ENCODE data around the gene CDH4. TPM values are rescaled to one million over a fixed set of nuclear protein-coding genes. Genes with fewer than 3 reads are reported as not detected.

Gene CDH4
- total RNA-seq, 3 donors from 2014 or later (not counting 1 experiment from before 2014, with no cell fraction given), result 0.18 TPM; not detected in 2

GRCh38 chr20:61673152-61673847, 421.2 kb downstream of the CDH4 start:
- Histone ChIP-seq H3K27me3 (ENCODE audit: control insufficient read depth, insufficient read depth, low read length) (no peaks in the 10 kb centered on the region), H3K27ac (ENCODE audit: low read length) (no peak overlapping the region), H3K4me1 (ENCODE audit: control insufficient read depth, insufficient read depth, low read length) (no peaks in the 10 kb centered on the region), H3K4me3 (ENCODE audit: low read length) (no peak overlapping the region), H3K9me3 (ENCODE audit: control insufficient read depth, insufficient read depth, low read length) (peaks cover 11% of the 10 kb centered on the region), H3K36me3 (ENCODE audit: control insufficient read depth, insufficient read depth, low read length) (no peaks in the 10 kb centered on the region)
- H3K9me3 Mint-ChIP-seq, result peaks cover 6 to 12% of the 10 kb centered on the region in 2 donors
- DNase-seq, result no peak
- H3K4me1 Mint-ChIP-seq, result no peaks in the 10 kb centered on the region
- H3K36me3 Mint-ChIP-seq, result no peaks in the 10 kb centered on the region
- H3K27ac Mint-ChIP-seq, result no peak overlapping the region
- WGBS (ENCODE audit: insufficient coverage), result 85% methylated on average over 17 of the region's 17 CpGs
- no peak overlapping the region for H3K4me3 Mint-ChIP-seq
- TF ChIP-seq CTCF (IDR thresholded peaks at IDR 0.05), result no peak
- H3K27me3 Mint-ChIP-seq (ENCODE audit: low read depth in 2 of 2), result peaks cover 0 to 3% of the 10 kb centered on the region in 2 donors
- no peak for ATAC-seq
- intact Hi-C loops (cut with micrococcal nuclease), result no loop called here

- peaks cover 6 to 12% of the 10 kb centered on the region in 2 donors for H3K9me3 Mint-ChIP-seq
- no peak overlapping the region for H3K27ac ChIP-seq (ENCODE audit: low read length)
- H3K27me3 ChIP-seq (ENCODE audit: control insufficient read depth, insufficient read depth, low read length), result no peaks in the 10 kb centered on the region
- peaks cover 0 to 3% of the 10 kb centered on the region in 2 donors for H3K27me3 Mint-ChIP-seq (ENCODE audit: low read depth in 2 of 2)
- H3K4me1 ChIP-seq (ENCODE audit: control insufficient read depth, insufficient read depth, low read length), result no peaks in the 10 kb centered on the region
- no peak overlapping the region for H3K27ac Mint-ChIP-seq
- no peak for TF ChIP-seq CTCF (IDR thresholded peaks at IDR 0.05)
- DNase-seq (no peak), ATAC-seq (no peak)
- WGBS (ENCODE audit: insufficient coverage), result 85% methylated on average over 11 of the region's 11 CpGs
- H3K36me3 Mint-ChIP-seq, result no peaks in the 10 kb centered on the region
- H3K4me1 Mint-ChIP-seq, result no peaks in the 10 kb centered on the region
- no peak overlapping the region for H3K4me3 ChIP-seq (ENCODE audit: low read length)
- intact Hi-C loops (cut with micrococcal nuclease), result no loop called here
- H3K36me3 ChIP-seq (ENCODE audit: control insufficient read depth, insufficient read depth, low read length), result no peaks in the 10 kb centered on the region
- no peak overlapping the region for H3K4me3 Mint-ChIP-seq
- H3K9me3 ChIP-seq (ENCODE audit: control insufficient read depth, insufficient read depth, low read length), result peaks cover 11% of the 10 kb centered on the region
Observed at GRCh38 chr20:61674121-61674520, 422.1 kb downstream of the CDH4 start.

GRCh38 chr20:61674688-61675087, 422.6 kb downstream of the CDH4 start:
- no peak overlapping the region for H3K27ac Mint-ChIP-seq
- no peaks in the 10 kb centered on the region for H3K27me3 ChIP-seq (ENCODE audit: control insufficient read depth, insufficient read depth, low read length)
- 73% methylated on average over 3 of the region's 3 CpGs for WGBS (ENCODE audit: insufficient coverage)
- DNase-seq (no peak), ATAC-seq (no peak)
- intact Hi-C loops (cut with micrococcal nuclease), result no loop called here
- no peak overlapping the region for H3K4me3 Mint-ChIP-seq
- no peaks in the 10 kb centered on the region for H3K4me1 Mint-ChIP-seq
- H3K4me3 ChIP-seq (ENCODE audit: low read length), result no peak overlapping the region
- peaks cover 6 to 12% of the 10 kb centered on the region in 2 donors for H3K9me3 Mint-ChIP-seq
- no peaks in the 10 kb centered on the region for H3K36me3 Mint-ChIP-seq
- no peaks in the 10 kb centered on the region for H3K4me1 ChIP-seq (ENCODE audit: control insufficient read depth, insufficient read depth, low read length)
- peaks cover 0 to 3% of the 10 kb centered on the region in 2 donors for H3K27me3 Mint-ChIP-seq (ENCODE audit: low read depth in 2 of 2)
- H3K36me3 ChIP-seq (ENCODE audit: control insufficient read depth, insufficient read depth, low read length), result no peaks in the 10 kb centered on the region
- TF ChIP-seq CTCF (IDR thresholded peaks at IDR 0.05), result no peak
- peaks cover 11% of the 10 kb centered on the region for H3K9me3 ChIP-seq (ENCODE audit: control insufficient read depth, insufficient read depth, low read length)
- no peak overlapping the region for H3K27ac ChIP-seq (ENCODE audit: low read length)

GRCh38 chr20:61677928-61678327, 425.9 kb downstream of the CDH4 start:
- peaks cover 0 to 3% of the 10 kb centered on the region in 2 donors for H3K9me3 Mint-ChIP-seq
- intact Hi-C loops (cut with micrococcal nuclease), result no loop called here
- no peaks in the 10 kb centered on the region for H3K36me3 Mint-ChIP-seq
- H3K9me3 ChIP-seq (ENCODE audit: control insufficient read depth, insufficient read depth, low read length), result peaks cover 17% of the 10 kb centered on the region
- H3K27me3 ChIP-seq (ENCODE audit: control insufficient read depth, insufficient read depth, low read length), result no peaks in the 10 kb centered on the region
- no peak overlapping the region for H3K4me3 Mint-ChIP-seq
- no peaks in the 10 kb centered on the region for H3K4me1 Mint-ChIP-seq
- H3K4me3 ChIP-seq (ENCODE audit: low read length), result no peak overlapping the region
- DNase-seq (no peak), ATAC-seq (no peak)
- TF ChIP-seq CTCF (IDR thresholded peaks at IDR 0.05), result no peak
- 83% methylated on average over 1 of the region's 2 CpGs for WGBS (ENCODE audit: insufficient coverage)
- no peaks in the 10 kb centered on the region for H3K27me3 Mint-ChIP-seq (ENCODE audit: low read depth in 2 of 2)
- no peaks in the 10 kb centered on the region for H3K4me1 ChIP-seq (ENCODE audit: control insufficient read depth, insufficient read depth, low read length)
- no peaks in the 10 kb centered on the region for H3K36me3 ChIP-seq (ENCODE audit: control insufficient read depth, insufficient read depth, low read length)
- H3K27ac ChIP-seq (ENCODE audit: low read length), result no peak overlapping the region
- H3K27ac Mint-ChIP-seq, result no peak overlapping the region
